ENCODE data around the gene STXBP5.

- TF ChIP-seq CTCF (IDR thresholded peaks at IDR 0.05; ENCODE audit: low read length): no peak
- TF ChIP-seq EZH2 (IDR thresholded peaks at IDR 0.05; ENCODE audit: borderline replicate concordance, low read length): no peak
Observed at GRCh38 chr6:147384029-147384428, 179.8 kb downstream of the STXBP5 start.
